ENCODE measurements around the gene FN1.
"Not testable (repeated sequence)": the region's sequence is repeated elsewhere in the genome, so short reads cannot be mapped to it uniquely, and the experiment has no call there.

FN1 gene

GRCh38 chr2:215409331-215410127, 26.3 kb downstream of the FN1 start:
- Mint-ChIP-seq H3K27me3 (peaks cover 52% of the 10 kb centered on the region), H3K27ac (peak overlapping the region; percentile 49), H3K4me3 (no peak overlapping the region), H3K9me3 (no peaks in the 10 kb centered on the region), H3K36me3 (ENCODE audit: low read depth) (no peaks in the 10 kb centered on the region), H3K4me1 (ENCODE audit: low read depth) (peaks cover 26% of the 10 kb centered on the region)

GRCh38 chr2:215408441-215408840, 27.4 kb downstream of the FN1 start:
- not testable (repeated sequence) for H3K9me3 Mint-ChIP-seq; H3K4me3 Mint-ChIP-seq; H3K27ac Mint-ChIP-seq; H3K36me3 Mint-ChIP-seq (ENCODE audit: low read depth)
- H3K4me1 Mint-ChIP-seq (ENCODE audit: low read depth): peaks cover 26% of the 10 kb centered on the region
- H3K27me3 Mint-ChIP-seq: peaks cover 47% of the 10 kb centered on the region

GRCh38 chr2:215407590-215408264, 28.1 kb downstream of the FN1 start:
- H3K27me3 Mint-ChIP-seq: peaks cover 44% of the 10 kb centered on the region
- H3K36me3 Mint-ChIP-seq (ENCODE audit: low read depth): no peaks in the 10 kb centered on the region
- peaks cover 26% of the 10 kb centered on the region for H3K4me1 Mint-ChIP-seq (ENCODE audit: low read depth)
- no peaks in the 10 kb centered on the region for H3K9me3 Mint-ChIP-seq
- no peak overlapping the region for H3K27ac Mint-ChIP-seq
- H3K4me3 Mint-ChIP-seq: no peak overlapping the region

GRCh38 chr2:215407061-215407460, 28.8 kb downstream of the FN1 start:
- Mint-ChIP-seq H3K36me3 (ENCODE audit: low read depth) (no peaks in the 10 kb centered on the region), H3K9me3 (no peaks in the 10 kb centered on the region), H3K27ac (no peak overlapping the region), H3K4me1 (ENCODE audit: low read depth) (peaks cover 26% of the 10 kb centered on the region), H3K27me3 (peaks cover 39% of the 10 kb centered on the region), H3K4me3 (no peak overlapping the region)

GRCh38 chr2:215405722-215406581, 29.9 kb downstream of the FN1 start:
- Mint-ChIP-seq H3K9me3 (no peaks in the 10 kb centered on the region), H3K27ac (no peak overlapping the region), H3K4me1 (ENCODE audit: low read depth) (peaks cover 22% of the 10 kb centered on the region), H3K36me3 (ENCODE audit: low read depth) (no peaks in the 10 kb centered on the region), H3K4me3 (no peak overlapping the region), H3K27me3 (peaks cover 44% of the 10 kb centered on the region)

GRCh38 chr2:215404348-215405012, 31.4 kb downstream of the FN1 start:
- H3K9me3 Mint-ChIP-seq: no peaks in the 10 kb centered on the region
- no peaks in the 10 kb centered on the region for H3K36me3 Mint-ChIP-seq (ENCODE audit: low read depth)
- peaks cover 44% of the 10 kb centered on the region for H3K27me3 Mint-ChIP-seq
- no peak overlapping the region for H3K4me3 Mint-ChIP-seq
- H3K27ac Mint-ChIP-seq: no peak overlapping the region
- H3K4me1 Mint-ChIP-seq (ENCODE audit: low read depth): peaks cover 9% of the 10 kb centered on the region

GRCh38 chr2:215403441-215404347, 32.2 kb downstream of the FN1 start:
- H3K9me3 Mint-ChIP-seq: no peaks in the 10 kb centered on the region
- H3K27ac Mint-ChIP-seq: no peak overlapping the region
- H3K36me3 Mint-ChIP-seq (ENCODE audit: low read depth): no peaks in the 10 kb centered on the region
- peaks cover 40% of the 10 kb centered on the region for H3K27me3 Mint-ChIP-seq
- H3K4me1 Mint-ChIP-seq (ENCODE audit: low read depth): peaks cover under 1% of the 10 kb centered on the region
- H3K4me3 Mint-ChIP-seq: no peak overlapping the region

GRCh38 chr2:215401896-215402379, 33.9 kb downstream of the FN1 start:
- H3K27me3 Mint-ChIP-seq: peaks cover 38% of the 10 kb centered on the region

GRCh38 chr2:215399067-215399716, 36.7 kb downstream of the FN1 start:
- Mint-ChIP-seq H3K27me3 (peaks cover 27% of the 10 kb centered on the region), H3K4me3 (no peak overlapping the region), H3K27ac (no peak overlapping the region), H3K36me3 (ENCODE audit: low read depth) (no peaks in the 10 kb centered on the region), H3K4me1 (ENCODE audit: low read depth) (no peaks in the 10 kb centered on the region), H3K9me3 (no peaks in the 10 kb centered on the region)

More at GRCh38 chr2:215401896-215402379, 33.9 kb downstream of the FN1 start:
- H3K9me3 Mint-ChIP-seq: no peaks in the 10 kb centered on the region
- H3K4me3 Mint-ChIP-seq: no peak overlapping the region
- no peak overlapping the region for H3K27ac Mint-ChIP-seq
- no peaks in the 10 kb centered on the region for H3K36me3 Mint-ChIP-seq (ENCODE audit: low read depth)
- H3K4me1 Mint-ChIP-seq (ENCODE audit: low read depth): no peaks in the 10 kb centered on the region

GRCh38 chr2:215397632-215398341, 38.1 kb downstream of the FN1 start:
- Mint-ChIP-seq H3K27me3 (peaks cover 21% of the 10 kb centered on the region), H3K27ac (no peak overlapping the region), H3K36me3 (ENCODE audit: low read depth) (no peaks in the 10 kb centered on the region), H3K4me3 (no peak overlapping the region), H3K4me1 (ENCODE audit: low read depth) (no peaks in the 10 kb centered on the region), H3K9me3 (no peaks in the 10 kb centered on the region)

GRCh38 chr2:215396595-215397313, 39.1 kb downstream of the FN1 start:
- H3K36me3 Mint-ChIP-seq (ENCODE audit: low read depth): no peaks in the 10 kb centered on the region
- no peak overlapping the region for H3K4me3 Mint-ChIP-seq
- no peaks in the 10 kb centered on the region for H3K4me1 Mint-ChIP-seq (ENCODE audit: low read depth)

GRCh38 chr2:215395687-215396460, 40.0 kb downstream of the FN1 start:
- H3K36me3 Mint-ChIP-seq (ENCODE audit: low read depth): no peaks in the 10 kb centered on the region
- H3K27ac Mint-ChIP-seq: no peak overlapping the region
- peaks cover 18% of the 10 kb centered on the region for H3K27me3 Mint-ChIP-seq
- H3K9me3 Mint-ChIP-seq: no peaks in the 10 kb centered on the region
- H3K4me1 Mint-ChIP-seq (ENCODE audit: low read depth): no peaks in the 10 kb centered on the region
- H3K4me3 Mint-ChIP-seq: no peak overlapping the region

More at GRCh38 chr2:215396595-215397313, 39.1 kb downstream of the FN1 start:
- no peak overlapping the region for H3K27ac Mint-ChIP-seq
- no peaks in the 10 kb centered on the region for H3K9me3 Mint-ChIP-seq
- peaks cover 21% of the 10 kb centered on the region for H3K27me3 Mint-ChIP-seq
